Measurements from ENCODE around the gene SYNPO2.
"Not testable (repeated sequence)": the region's sequence is repeated elsewhere in the genome, so short reads cannot be mapped to it uniquely, and the experiment has no call there.

SYNPO2 gene

GRCh38 chr4:119010909-119011606, 122.4 kb downstream of the SYNPO2 start:
- in situ Hi-C loops (cut with MboI; ENCODE audit: low pct_unique_long_range_greater_than_20kb, low sequenced_read_pairs) = no loop called here
- DNase-seq = no peak

DNA sequence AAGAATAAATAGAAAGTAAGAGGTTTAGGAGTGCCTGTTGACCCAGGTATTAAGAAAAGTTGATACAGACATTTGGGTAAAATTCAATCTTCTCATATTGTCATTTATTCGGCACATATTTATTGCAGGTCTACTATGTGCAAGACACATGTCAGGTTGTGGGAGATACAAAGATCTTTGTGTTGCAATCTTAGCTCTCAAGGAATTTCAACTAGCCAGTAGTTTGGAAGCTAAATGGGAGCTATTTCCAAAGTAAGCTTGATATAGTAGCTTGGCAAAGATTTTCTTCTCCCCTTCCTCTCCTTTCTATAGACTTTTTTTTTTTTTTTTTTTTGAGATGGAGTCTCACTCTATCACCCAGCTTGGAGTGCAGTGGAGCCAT, 122.9 kb downstream of the SYNPO2 start:
- in situ Hi-C loops (cut with MboI; ENCODE audit: low pct_unique_long_range_greater_than_20kb, low sequenced_read_pairs) = no loop called here
- DNase-seq = no peak

DNA sequence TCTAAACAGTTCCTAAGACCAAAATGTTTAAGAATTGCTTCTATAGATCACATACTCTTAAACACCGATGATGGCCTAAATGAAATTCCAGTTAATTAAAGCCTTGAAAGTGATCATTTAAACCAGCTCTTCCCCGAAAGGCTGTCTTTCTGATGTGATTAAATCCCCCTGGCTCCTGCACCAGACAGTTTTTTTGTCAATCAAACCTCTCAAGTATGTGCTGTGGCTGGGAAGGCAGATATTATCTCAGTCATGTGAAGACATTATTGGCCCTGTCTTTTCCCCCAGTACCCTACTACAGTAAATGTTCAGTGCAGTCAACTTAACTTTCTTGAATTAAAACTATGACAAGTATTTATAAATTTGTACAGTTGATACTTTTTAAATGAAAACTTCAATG, 126.0 kb downstream of the SYNPO2 start:
- in situ Hi-C loops (cut with MboI; ENCODE audit: low pct_unique_long_range_greater_than_20kb, low sequenced_read_pairs) = no loop called here
- no peak for DNase-seq

- in situ Hi-C loops (cut with MboI; ENCODE audit: low pct_unique_long_range_greater_than_20kb, low sequenced_read_pairs) = no loop called here
- no peak for DNase-seq
Measured at GRCh38 chr4:119016636-119017035, 128.0 kb downstream of the SYNPO2 start.

DNA sequence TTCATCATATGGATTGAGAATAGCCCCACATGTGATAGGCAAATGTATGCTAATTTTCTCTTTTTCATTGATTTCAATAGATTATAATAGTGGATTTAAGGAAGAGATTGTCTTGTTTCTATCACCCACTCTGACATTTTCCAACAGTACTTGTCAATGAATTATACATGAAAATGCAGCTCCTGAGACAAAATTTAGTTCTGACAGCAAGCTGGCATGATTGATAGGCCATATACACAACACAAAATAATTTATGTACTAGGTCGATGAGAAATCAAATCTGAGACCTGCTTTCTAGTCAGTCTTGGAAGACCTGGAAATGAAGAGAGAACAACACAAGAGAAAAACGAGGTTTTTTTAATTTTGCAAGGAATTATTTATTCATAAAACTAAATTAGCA, 129.0 kb downstream of the SYNPO2 start:
- no peak for DNase-seq
- in situ Hi-C loops (cut with MboI; ENCODE audit: low pct_unique_long_range_greater_than_20kb, low sequenced_read_pairs) = no loop called here

- in situ Hi-C loops (cut with MboI; ENCODE audit: low pct_unique_long_range_greater_than_20kb, low sequenced_read_pairs) = no loop called here
- no peak for DNase-seq
Measured at GRCh38 chr4:119020158-119020557, 131.5 kb downstream of the SYNPO2 start.

- DNase-seq; in situ Hi-C loops (cut with MboI; ENCODE audit: low pct_unique_long_range_greater_than_20kb, low sequenced_read_pairs): not testable (repeated sequence)
Measured at GRCh38 chr4:119022520-119022919, 133.9 kb downstream of the SYNPO2 start.

- no peak for DNase-seq
- in situ Hi-C loops (cut with MboI; ENCODE audit: low pct_unique_long_range_greater_than_20kb, low sequenced_read_pairs) = no loop called here
Measured at GRCh38 chr4:119024102-119024501, 135.4 kb downstream of the SYNPO2 start.

- DNase-seq = peak; percentile 31
- in situ Hi-C loops (cut with MboI; ENCODE audit: low pct_unique_long_range_greater_than_20kb, low sequenced_read_pairs) = no loop called here
Measured at GRCh38 chr4:119025420-119025819, 136.8 kb downstream of the SYNPO2 start.

- in situ Hi-C loops (cut with MboI; ENCODE audit: low pct_unique_long_range_greater_than_20kb, low sequenced_read_pairs) = no loop called here
- DNase-seq = peak; percentile 44
Measured at GRCh38 chr4:119025916-119026661, 137.4 kb downstream of the SYNPO2 start.

GRCh38 chr4:119026662-119027444, 138.2 kb downstream of the SYNPO2 start:
- no peak for DNase-seq
- in situ Hi-C loops (cut with MboI; ENCODE audit: low pct_unique_long_range_greater_than_20kb, low sequenced_read_pairs) = no loop called here

DNA sequence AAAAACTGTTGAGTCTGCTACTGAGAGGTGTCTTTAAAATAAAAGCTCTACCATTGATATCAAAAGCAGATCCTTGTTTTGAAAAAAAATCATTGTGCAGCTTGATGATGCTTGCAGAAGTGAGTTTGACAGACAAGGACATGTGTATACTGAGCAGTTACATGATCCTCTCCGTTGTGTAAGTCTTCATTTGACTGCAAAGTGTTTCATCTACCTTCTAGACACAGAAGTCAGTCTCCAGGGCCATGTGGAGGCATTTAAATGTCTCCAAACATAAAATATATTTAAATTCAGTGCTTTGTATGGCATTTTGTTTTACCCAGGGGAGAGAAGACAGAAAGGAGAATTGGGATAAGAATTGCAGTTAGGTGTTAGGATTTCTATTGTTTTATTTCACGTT, 139.2 kb downstream of the SYNPO2 start:
- in situ Hi-C loops (cut with MboI; ENCODE audit: low pct_unique_long_range_greater_than_20kb, low sequenced_read_pairs) = no loop called here

DNA sequence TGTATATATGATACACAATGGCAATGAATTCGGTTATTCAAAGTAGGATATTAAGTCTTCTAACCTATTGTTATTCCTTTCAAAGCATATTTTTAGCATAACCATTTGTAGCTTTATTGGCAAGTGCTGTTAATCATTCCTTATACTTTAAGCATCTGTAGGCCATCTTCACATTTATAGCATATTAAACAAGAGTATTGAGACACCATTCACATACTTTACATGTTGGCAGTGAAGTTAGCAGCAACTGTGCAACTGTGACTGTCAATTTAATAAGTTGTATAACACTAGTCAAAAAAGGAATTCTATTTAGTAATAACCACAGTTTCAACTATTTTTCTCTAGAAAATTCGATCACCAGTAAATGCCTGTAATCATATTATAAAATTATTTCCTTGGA, 139.6 kb downstream of the SYNPO2 start:
- no peak for DNase-seq
- in situ Hi-C loops (cut with MboI; ENCODE audit: low pct_unique_long_range_greater_than_20kb, low sequenced_read_pairs) = no loop called here

More for the DNA sequence above, 139.2 kb downstream of the SYNPO2 start:
- DNase-seq = no peak

GRCh38 chr4:119029847-119030535, 141.3 kb downstream of the SYNPO2 start:
- in situ Hi-C loops (cut with MboI; ENCODE audit: low pct_unique_long_range_greater_than_20kb, low sequenced_read_pairs) = no loop called here

DNA sequence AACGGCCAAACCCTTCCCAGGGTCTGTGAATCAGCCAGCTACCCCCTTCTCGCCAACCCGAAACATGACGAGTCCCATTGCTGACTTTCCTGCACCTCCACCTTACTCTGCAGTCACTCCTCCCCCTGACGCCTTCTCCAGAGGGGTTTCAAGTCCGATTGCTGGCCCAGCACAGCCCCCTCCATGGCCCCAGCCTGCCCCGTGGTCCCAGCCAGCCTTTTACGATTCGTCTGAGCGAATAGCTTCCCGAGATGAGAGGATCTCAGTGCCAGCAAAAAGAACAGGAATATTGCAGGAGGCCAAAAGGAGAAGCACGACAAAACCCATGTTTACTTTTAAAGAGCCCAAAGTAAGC, 141.9 kb downstream of the SYNPO2 start:
- in situ Hi-C loops (cut with MboI; ENCODE audit: low pct_unique_long_range_greater_than_20kb, low sequenced_read_pairs) = no loop called here
- DNase-seq = no peak

More at GRCh38 chr4:119029847-119030535, 141.3 kb downstream of the SYNPO2 start:
- no peak for DNase-seq

- in situ Hi-C loops (cut with MboI; ENCODE audit: low pct_unique_long_range_greater_than_20kb, low sequenced_read_pairs) = no loop called here
- DNase-seq = no peak
Measured at GRCh38 chr4:119031218-119031617, 142.6 kb downstream of the SYNPO2 start.

- DNase-seq = no peak
- in situ Hi-C loops (cut with MboI; ENCODE audit: low pct_unique_long_range_greater_than_20kb, low sequenced_read_pairs) = no loop called here
Measured at GRCh38 chr4:119032921-119033685, 144.4 kb downstream of the SYNPO2 start.

DNA sequence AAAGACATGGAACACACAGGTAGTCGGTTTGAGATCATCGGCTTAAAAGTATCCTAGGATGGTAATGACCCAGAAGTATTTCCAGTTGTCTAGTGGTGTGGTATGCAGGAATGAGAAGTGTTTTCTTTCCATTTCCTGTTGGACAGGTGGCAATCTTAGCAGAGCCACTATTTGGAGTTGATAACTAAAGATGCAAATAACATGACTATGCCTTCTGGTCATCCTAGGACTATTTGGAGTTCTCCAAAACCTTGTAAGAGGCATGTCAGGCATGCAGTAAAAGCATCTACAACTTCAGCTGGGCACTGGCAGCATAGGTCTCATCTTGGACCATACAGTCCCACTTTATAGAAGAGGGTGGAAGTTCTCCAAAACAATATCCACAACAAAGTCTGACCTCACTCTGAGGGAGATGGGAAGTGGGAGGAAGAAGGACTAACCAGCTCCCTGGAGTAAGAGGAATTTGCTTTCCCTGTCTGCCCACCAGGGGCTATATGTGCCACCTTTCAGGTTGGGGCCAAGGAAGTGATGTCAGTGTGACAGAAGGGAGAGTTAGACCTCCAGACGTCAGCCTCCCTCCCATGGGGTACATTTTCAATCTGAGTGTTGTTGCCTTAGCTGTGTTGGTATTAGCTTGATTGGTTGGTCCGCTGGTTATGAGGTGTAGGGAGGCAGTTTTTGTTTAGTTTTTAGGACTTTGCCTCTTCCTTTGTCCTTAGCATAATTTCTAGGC, 145.8 kb downstream of the SYNPO2 start:
- DNase-seq = no peak
- in situ Hi-C loops (cut with MboI; ENCODE audit: low pct_unique_long_range_greater_than_20kb, low sequenced_read_pairs) = no loop called here
